SU-DHL-6 (cell line): ENCODE measurements around the gene RORC.

ENCODE experiments used
- CTCF ChIP-seq: fragments of 200-600 bp; sonication (generic); IDR thresholded peaks from one replicate; pipeline ENCODE4 v1.5.1; 2017; ENCODE audit warnings: antibody characterized with exemption, mild to moderate bottlenecking, low read length, moderate library complexity; ENCODE audit not compliant: insufficient read depth, poor library complexity, severe bottlenecking
- EZH2phosphoT487 ChIP-seq: fragments of 200-600 bp; sonication (generic), shearing (Covaris generic); conservative IDR thresholded peaks from 2 replicates; pipeline ENCODE4 v1.6.1; 2018; ENCODE audit warnings: mild to moderate bottlenecking, antibody characterized with exemption, low read length, moderate library complexity, mixed read lengths

- TF ChIP-seq CTCF (no peak), EZH2phosphoT487 (no peak)
Observed at GRCh38 chr1:151820940-151821339, 10.7 kb downstream of the RORC start.
